IMR-90 (cell line): ENCODE data around the gene TMEM72. TPM values are rescaled to one million over a fixed set of nuclear protein-coding genes. Genes with fewer than 3 reads are reported as not detected.

ENCODE experiments used
- ATAC-seq: fragments of 200-7000 bp; cut with Tn5 transposase; 2 replicates; pipeline ENCODE4 v1.9.1; 2020; ENCODE audit warnings: low read depth, mild to moderate bottlenecking, moderate library complexity
- BruUV-seq: library from RNA; stranded (reverse); fragments of 400-500 nt; replicated peaks from 2 replicates; lab custom pipeline; 2021; lab: Mats Ljungman, UMichigan
- CTCF ChIA-PET: fragments of 300-600 bp; formaldehyde crosslinking; extraction: SDS; loops from one replicate; lab custom pipeline; 2021; ENCODE audit warnings: antibody characterized with exemption; lab: Yijun Ruan, JAX
- POLR2A ChIA-PET: fragments of 300-600 bp; sonication (Branson Sonifier 250); formaldehyde crosslinking; loops from one replicate; lab custom pipeline; 2022; ENCODE audit warnings: antibody characterized with exemption; ENCODE audit not compliant: unreplicated experiment; lab: Charles Lee
- DNase-seq: peaks from one replicate; pipeline ENCODE4 v3.0.0; 2013
- H2AFZ ChIP-seq: replicated peaks from 2 replicates; pipeline ENCODE3; 2013; ENCODE audit warnings: low read length, mild to moderate bottlenecking; ENCODE audit not compliant: poor library complexity
- H2AK5ac ChIP-seq: 2 replicates; pipeline ENCODE4 v1.6.1; 2013; ENCODE audit warnings: low read depth, low read length, inconsistent platforms
- H2AK9ac ChIP-seq: replicated peaks from 2 replicates; pipeline ENCODE3; 2013; ENCODE audit warnings: mild to moderate bottlenecking, low read depth, low read length, moderate library complexity; ENCODE audit not compliant: poor library complexity
- H2BK120ac ChIP-seq: 2 replicates; pipeline ENCODE4 v1.6.1; 2013; ENCODE audit warnings: low read depth, low read length, inconsistent platforms
- H2BK15ac ChIP-seq: 3 replicates; pipeline ENCODE4 v1.6.1; 2013; ENCODE audit warnings: low read depth, low read length, inconsistent platforms
- H2BK20ac ChIP-seq: 2 replicates; pipeline ENCODE4 v1.6.1; 2013; ENCODE audit warnings: low read depth, mild to moderate bottlenecking, inconsistent platforms, low read length, moderate library complexity
- H2BK5ac ChIP-seq: 2 replicates; pipeline ENCODE4 v1.6.1; 2013; ENCODE audit warnings: mild to moderate bottlenecking, low read depth, low read length, inconsistent platforms; ENCODE audit not compliant: poor library complexity, severe bottlenecking
- H3K14ac ChIP-seq: replicated peaks from 2 replicates; pipeline ENCODE4 v1.6.1; 2013; ENCODE audit warnings: low read depth, low read length, inconsistent platforms
- H3K18ac ChIP-seq: 2 replicates; pipeline ENCODE4 v1.6.1; 2013; ENCODE audit warnings: low read depth, low read length, control low read depth
- H3K23ac ChIP-seq: 2 replicates; pipeline ENCODE4 v1.6.1; 2013; ENCODE audit warnings: low read depth, low read length, inconsistent platforms
- H3K27ac ChIP-seq: 2 replicates; pipeline ENCODE4 v1.5.1; 2013; ENCODE audit warnings: mild to moderate bottlenecking, control low read depth, low read length; ENCODE audit not compliant: insufficient read depth
- H3K27me3 ChIP-seq: 2 replicates; pipeline ENCODE4 v1.6.1; 2013; ENCODE audit warnings: low read length; ENCODE audit not compliant: control insufficient read depth, insufficient read depth
- H3K36me3 ChIP-seq: 2 replicates; pipeline ENCODE4 v1.6.1; 2013; ENCODE audit warnings: low read length, mixed read lengths; ENCODE audit not compliant: control insufficient read depth, insufficient read depth
- H3K4ac ChIP-seq: 2 replicates; pipeline ENCODE4 v1.6.1; 2013; ENCODE audit warnings: low read depth, low read length, inconsistent platforms
- H3K4me1 ChIP-seq: 2 replicates; pipeline ENCODE4 v1.6.1; 2013; ENCODE audit warnings: low read length, mixed read lengths; ENCODE audit not compliant: control insufficient read depth, insufficient read depth
- H3K4me2 ChIP-seq: 2 replicates; pipeline ENCODE4 v1.6.1; 2013; ENCODE audit warnings: low read depth, mild to moderate bottlenecking, control low read depth, low read length, moderate library complexity
- H3K4me3 ChIP-seq: 2 replicates; pipeline ENCODE4 v1.5.1; 2013; ENCODE audit warnings: low read depth, mild to moderate bottlenecking, control low read depth, low read length, moderate library complexity; ENCODE audit not compliant: insufficient read depth
- H3K56ac ChIP-seq: 2 replicates; pipeline ENCODE4 v1.6.1; 2013; ENCODE audit warnings: low read length, inconsistent platforms; ENCODE audit not compliant: insufficient read depth; ENCODE audit errors: extremely low read depth
- H3K79me1 ChIP-seq, 2 experiments: 2 replicates each; pipeline ENCODE4 v1.6.1; 2013; ENCODE audit warnings: low read length in 2 of 2, inconsistent platforms in 1 of 2, low read depth in 1 of 2
- H3K9ac ChIP-seq: 2 replicates; pipeline ENCODE4 v1.6.1; 2013; ENCODE audit warnings: low read depth, low read length, control low read depth
- H3K9me1 ChIP-seq: 2 replicates; pipeline ENCODE4 v1.6.1; 2013; ENCODE audit warnings: low read length, inconsistent platforms; ENCODE audit not compliant: insufficient read depth
- H3K9me3 ChIP-seq: 2 replicates; pipeline ENCODE4 v1.6.1; 2013; ENCODE audit warnings: low read length; ENCODE audit not compliant: control insufficient read depth, insufficient read depth
- H4K20me1 ChIP-seq: 2 replicates; pipeline ENCODE4 v1.6.1; 2013; ENCODE audit warnings: low read length, inconsistent platforms; ENCODE audit not compliant: insufficient read depth
- H4K5ac ChIP-seq: 2 replicates; pipeline ENCODE4 v1.6.1; 2013; ENCODE audit warnings: mild to moderate bottlenecking, low read depth, low read length, control low read depth
- H4K8ac ChIP-seq, 2 experiments: 2 replicates each; pipeline ENCODE4 v1.6.1; 2013; ENCODE audit warnings: low read depth in 2 of 2, low read length in 2 of 2, control low read depth in 1 of 2, inconsistent platforms in 1 of 2
- H4K91ac ChIP-seq: 2 replicates; pipeline ENCODE4 v1.6.1; 2013; ENCODE audit warnings: low read depth, low read length, inconsistent platforms; ENCODE audit not compliant: insufficient read depth
- BHLHE40 ChIP-seq: fragments of 150-350 bp; IDR thresholded peaks from 2 replicates; pipeline ENCODE4 v1.6.1; 2016; ENCODE audit warnings: mild to moderate bottlenecking, low read depth, low read length
- CEBPB ChIP-seq: IDR thresholded peaks from 2 replicates; pipeline ENCODE4 v1.6.1; 2012; ENCODE audit warnings: low read depth, low read length, improper control_type of control experiment
- CHD1 ChIP-seq: IDR thresholded peaks from 2 replicates; pipeline ENCODE4 v1.6.1; 2012; ENCODE audit warnings: low read depth, low read length, improper control_type of control experiment
- ELK1 ChIP-seq: fragments of 150-350 bp; IDR thresholded peaks from 2 replicates; pipeline ENCODE4 v1.6.1; 2016; ENCODE audit warnings: low read depth, mild to moderate bottlenecking, low read length, moderate library complexity, borderline replicate concordance
- FOS ChIP-seq: fragments of 150-350 bp; IDR thresholded peaks from 2 replicates; pipeline ENCODE4 v1.6.1; 2016; ENCODE audit warnings: low read depth, low read length
- MAFK ChIP-seq: IDR thresholded peaks from 2 replicates; pipeline ENCODE4 v1.6.1; 2012; ENCODE audit warnings: low read depth, low read length, improper control_type of control experiment
- MAZ ChIP-seq: IDR thresholded peaks from 2 replicates; pipeline ENCODE4 v1.6.1; 2012; ENCODE audit warnings: low read depth, mild to moderate bottlenecking, low read length, improper control_type of control experiment, moderate library complexity, borderline replicate concordance
- MXI1 ChIP-seq: IDR thresholded peaks from 2 replicates; pipeline ENCODE4 v1.6.1; 2012; ENCODE audit warnings: low read depth, mild to moderate bottlenecking, low read length, moderate library complexity, borderline replicate concordance
- NFE2L2 ChIP-seq: fragments of 150-350 bp; IDR thresholded peaks from 2 replicates; pipeline ENCODE4 v1.6.1; 2016; ENCODE audit warnings: low read depth, mild to moderate bottlenecking, low read length
- POLR2A ChIP-seq: IDR thresholded peaks from 2 replicates; pipeline ENCODE4 v1.6.1; 2012; ENCODE audit warnings: mild to moderate bottlenecking, low read depth, low read length
- RAD21 ChIP-seq: IDR thresholded peaks from 2 replicates; pipeline ENCODE4 v1.6.1; 2012; ENCODE audit warnings: low read length, improper control_type of control experiment
- RCOR1 ChIP-seq: IDR thresholded peaks from 2 replicates; pipeline ENCODE4 v1.6.1; 2012; ENCODE audit warnings: mild to moderate bottlenecking, low read length, improper control_type of control experiment; ENCODE audit not compliant: insufficient replicate concordance
- RFX5 ChIP-seq: IDR thresholded peaks from 2 replicates; pipeline ENCODE4 v1.8.0; 2012; ENCODE audit warnings: low read depth, mild to moderate bottlenecking, low read length, moderate library complexity
- SMC3 ChIP-seq: fragments of 150-350 bp; IDR thresholded peaks from 2 replicates; pipeline ENCODE4 v1.6.1; 2016; ENCODE audit warnings: low read depth, mild to moderate bottlenecking, antibody characterized with exemption, low read length, moderate library complexity
- USF2 ChIP-seq: fragments of 150-350 bp; IDR thresholded peaks from 2 replicates; pipeline ENCODE4 v1.6.1; 2017; ENCODE audit warnings: mild to moderate bottlenecking, antibody characterized with exemption, low read length, low read depth
- WGBS, 2 experiments: methylation state at CpG; one replicate each; pipeline versions ENCODE4 v1.1.5 to v1.1.7; 2013; ENCODE audit warnings: missing lambda C conversion rate in 2 of 2; ENCODE audit not compliant: insufficient read length in 1 of 2; ENCODE audit errors: extremely low coverage in 2 of 2; 5-methylcytosine and 5-hydroxymethylcytosine counted together
- dilution Hi-C: fragments of 300-500 bp; cut with HindIII; formaldehyde crosslinking; loops from one replicate; pipeline ENCODE4 v1.14.3; 2018; ENCODE audit warnings: low sequenced_read_pairs; ENCODE audit not compliant: unreplicated experiment
- in situ Hi-C: fragments of 300-500 bp; cut with MboI; formaldehyde crosslinking; loops from 3 replicates; pipeline ENCODE4 v1.14.3; 2019; ENCODE audit warnings: low sequenced_read_pairs, inconsistent platforms, mixed read lengths
- intact Hi-C: fragments of 100-400 bp; cut with micrococcal nuclease; formaldehyde crosslinking; loops from 2 replicates; pipeline ENCODE4 v1.10.0; 2022
- polyA plus RNA-seq, 3 experiments: library from polyadenylated mRNA; depleted of rRNA; stranded (reverse); fragments of >200 nt; gene quantifications; 2 replicates each; pipeline ENCODE4 v1.2.3, GENCODE V29; 2012; ENCODE audit warnings: low replicate concordance in 1 of 3
- total RNA-seq: library from RNA; depleted of rRNA; stranded (reverse); fragments of >200 nt; gene quantifications from 2 replicates; pipeline ENCODE4 v1.2.3, GENCODE V29; 2012

The TMEM72 gene
- total and polyA plus RNA-seq, 2 of the 4 experiments (the other 2 are of a cell fraction) = not detected

- H4K5ac ChIP-seq = no peak overlapping the region
- 0 out of 3 replicates have a peak overlapping the region, but pooled peaks have one; percentile 58 for H2BK15ac ChIP-seq
- H3K36me3 ChIP-seq = no peaks in the 10 kb centered on the region
- DNase-seq (no peak), ATAC-seq (no peak)
- H2AK5ac ChIP-seq = no peak overlapping the region; the same call in none of the 2 replicates
- peak overlapping the region; percentile 47; the same call in 1 of the 2 replicates for H2BK20ac ChIP-seq
- 100% methylated on average over 4 of the region's 15 CpGs; no CpG with 5 or more reads in 1 of the 2 experiments for WGBS, 2 experiments
- no peaks in the 10 kb centered on the region for H3K27me3 ChIP-seq
- H4K20me1 ChIP-seq = no peaks in the 10 kb centered on the region
- POLR2A ChIA-PET = no interaction called here
- H2BK5ac ChIP-seq = no peak overlapping the region
- H2BK120ac ChIP-seq = no peak overlapping the region
- H3K56ac ChIP-seq = no peak overlapping the region
- no peaks in the 10 kb centered on the region for H3K79me1 ChIP-seq
- H3K14ac ChIP-seq = peak overlapping the region; percentile 28; the same call in 1 of the 2 replicates
- H2AK9ac ChIP-seq = no peak overlapping the region
- H3K4me1 ChIP-seq = peaks cover 4% of the 10 kb centered on the region; the same call in 1 of the 2 replicates
- H3K9me3 ChIP-seq = no peaks in the 10 kb centered on the region
- peak overlapping the region; percentile 27 to 92; a peak in 1 of 4 replicates for H4K8ac ChIP-seq
- H3K4me2 ChIP-seq = no peak overlapping the region
- no peak overlapping the region for H3K4me3 ChIP-seq
- intact Hi-C loops = loop anchor here (1.0 to 5.0 kb wide), 5 partner anchors 477 to 1192 kb away; no protein-coding TSS in a partner anchor
- no peak overlapping the region for H3K9ac ChIP-seq
- H4K91ac ChIP-seq = no peak overlapping the region
- H3K27ac ChIP-seq = no peak overlapping the region
- H3K4ac ChIP-seq = peak overlapping the region; percentile 85
- no peak overlapping the region for H2AFZ ChIP-seq
- CTCF ChIA-PET = no interaction called here
- BruUV-seq = no TSS peak
- in situ Hi-C loops = loop anchor here (5.0 to 25.0 kb wide), 4 partner anchors 471 to 1191 kb away; no protein-coding TSS in a partner anchor
- peaks cover 16% of the 10 kb centered on the region for H3K9me1 ChIP-seq
- dilution Hi-C loops = no loop called here
- no peak overlapping the region for H3K18ac ChIP-seq
- H3K23ac ChIP-seq = no peak overlapping the region
- no peak for TF ChIP-seq CEBPB
- TF ChIP-seq FOS = no peak
- TF ChIP-seq ELK1 = no peak
- no peak for TF ChIP-seq POLR2A
- TF ChIP-seq USF2 = no peak
- no peak for TF ChIP-seq NFE2L2
- TF ChIP-seq MAFK = no peak
- no peak for TF ChIP-seq MXI1
- TF ChIP-seq RCOR1 = no peak
- no peak for TF ChIP-seq RAD21
- TF ChIP-seq CHD1 = no peak
- TF ChIP-seq BHLHE40 = no peak
- TF ChIP-seq RFX5 = no peak
- no peak for TF ChIP-seq SMC3
- TF ChIP-seq MAZ = no peak
Observed at GRCh38 chr10:44863344-44864047, 47.6 kb upstream of the TMEM72 start.
